CD8-positive, alpha-beta memory T cell (primary cell): ENCODE results near the gene MED22. TPM values are rescaled to one million over a fixed set of nuclear protein-coding genes. Genes with fewer than 3 reads are reported as not detected.
A peak's percentile ranks its signal among the peaks of the same experiment; 100 is the strongest.

Experiments
- CTCF ChIA-PET: fragments of 350-600 bp; sonication (Branson Sonifier 250); formaldehyde crosslinking; loops from one replicate; lab custom pipeline; 2021; ENCODE audit warnings: antibody characterized with exemption; lab: Charles Lee
- POLR2A ChIA-PET: fragments of 350-600 bp; sonication (Branson Sonifier 250); formaldehyde crosslinking; loops from one replicate; lab custom pipeline; 2021; ENCODE audit warnings: antibody characterized with exemption; lab: Charles Lee
- DNase-seq, 5 donors: peaks; one replicate each; pipeline versions ENCODE4 v3.0.0 to v3.0.0-alpha.2; 2020 to 2022; ENCODE audit warnings: mixed read lengths in 1 of 5
- H3K27ac ChIP-seq: one replicate; pipeline ENCODE4 v1.7.0; 2013; ENCODE audit warnings: low read depth, mild to moderate bottlenecking, low read length, moderate library complexity
- H3K27me3 ChIP-seq: 2 replicates; pipeline ENCODE4 v1.7.0; 2013; ENCODE audit warnings: low read length, mild to moderate bottlenecking; ENCODE audit not compliant: insufficient read depth, poor library complexity, severe bottlenecking
- H3K36me3 ChIP-seq: 2 replicates; pipeline ENCODE4 v1.7.0; 2013; ENCODE audit warnings: mild to moderate bottlenecking, low read length, moderate library complexity; ENCODE audit not compliant: insufficient read depth
- H3K4me1 ChIP-seq: 2 replicates; pipeline ENCODE4 v1.7.0; 2013; ENCODE audit warnings: mild to moderate bottlenecking, low read length, moderate library complexity; ENCODE audit not compliant: insufficient read depth
- H3K4me3 ChIP-seq: 2 replicates; pipeline ENCODE4 v1.7.0; 2013; ENCODE audit warnings: mild to moderate bottlenecking, low read length
- H3K9me3 ChIP-seq: 2 replicates; pipeline ENCODE4 v1.7.0; 2013; ENCODE audit warnings: mild to moderate bottlenecking, low read length
- H3K27ac Mint-ChIP-seq, 8 donors: one replicate each; pipeline ENCODE4 v1.8.0; 2020 to 2021; ENCODE audit warnings: mixed read lengths in 8 of 8, mild to moderate bottlenecking in 6 of 8, inconsistent platforms in 3 of 8, moderate library complexity in 3 of 8
- H3K27me3 Mint-ChIP-seq, 2 donors: one replicate each; pipeline ENCODE4 v1.8.0; 2020 to 2021; ENCODE audit warnings: mixed read lengths in 2 of 2, mild to moderate bottlenecking in 1 of 2, moderate library complexity in 1 of 2
- H3K36me3 Mint-ChIP-seq, 3 donors: one replicate each; pipeline ENCODE4 v1.8.0; 2020 to 2021; ENCODE audit warnings: mixed read lengths in 3 of 3, inconsistent platforms in 1 of 3, mild to moderate bottlenecking in 1 of 3
- H3K4me1 Mint-ChIP-seq, 3 donors: one replicate each; pipeline ENCODE4 v1.8.0; 2020 to 2021; ENCODE audit warnings: mixed read lengths in 3 of 3, inconsistent platforms in 1 of 3, mild to moderate bottlenecking in 1 of 3
- H3K4me3 Mint-ChIP-seq, 7 donors: one replicate each; pipeline ENCODE4 v1.8.0; 2020 to 2021; ENCODE audit warnings: mixed read lengths in 7 of 7, mild to moderate bottlenecking in 6 of 7, moderate library complexity in 4 of 7, inconsistent platforms in 2 of 7
- H3K9me3 Mint-ChIP-seq, 5 donors: one replicate each; pipeline ENCODE4 v1.8.0; 2020 to 2022; ENCODE audit warnings: mixed read lengths in 5 of 5, mild to moderate bottlenecking in 3 of 5, moderate library complexity in 2 of 5, inconsistent platforms in 1 of 5
- polyA plus RNA-seq: library from polyadenylated mRNA; unstranded; fragments of 300-500 nt; fragmentation: Illumina TruSeq; gene quantifications from one replicate; pipeline ENCODE4 v1.2.3, GENCODE V29; 2021
- total RNA-seq, 2 experiments: library from RNA; stranded (reverse); gene quantifications; one replicate each; pipeline ENCODE4 v1.2.3, GENCODE V29; 2021

The MED22 gene
- total and polyA plus RNA-seq, 3 experiments from 2014 or later: 19.0 to 46.3 (median 43.3) TPM

GRCh38 chr9:133375116-133375723, 27.3 kb upstream of the MED22 start:
- no peaks in the 10 kb centered on the region for H3K27me3 ChIP-seq
- ChIA-PET CTCF (interaction anchor here (1.3 to 6.5 kb wide), 6 partner anchors 11 to 111 kb away, joined by 3 to 84 read pairs (median 8); partner anchors contain the start of genes MED22, RPL7A, SURF1 and SURF2), POLR2A (interaction anchor here (1.7 to 2.5 kb wide), 3 partner anchors 12 to 27 kb away, joined by 4 to 25 read pairs (median 16); partner anchors contain the start of genes MED22, RPL7A, SURF1 and SURF2)
- H3K27ac ChIP-seq: peak overlapping the region; percentile 87
- peak overlapping the region; percentile 84 for H3K4me3 ChIP-seq
- Mint-ChIP-seq H3K4me1 (peaks cover 45 to 50% (median 49%) of the 10 kb centered on the region in 3 donors), H3K27ac (peak overlapping the region; percentile 94 to 99 (median 98)), H3K9me3 (no peaks in the 10 kb centered on the region), H3K36me3 (peaks cover 0 to 32% (median 2%) of the 10 kb centered on the region in 3 donors), H3K27me3 (no peaks in the 10 kb centered on the region), H3K4me3 (peak overlapping the region; percentile 91 to 98 (median 95))
- DNase-seq: no peak
- no peaks in the 10 kb centered on the region for H3K9me3 ChIP-seq
- peaks cover 44% of the 10 kb centered on the region for H3K4me1 ChIP-seq
- H3K36me3 ChIP-seq: no peaks in the 10 kb centered on the region

DNA sequence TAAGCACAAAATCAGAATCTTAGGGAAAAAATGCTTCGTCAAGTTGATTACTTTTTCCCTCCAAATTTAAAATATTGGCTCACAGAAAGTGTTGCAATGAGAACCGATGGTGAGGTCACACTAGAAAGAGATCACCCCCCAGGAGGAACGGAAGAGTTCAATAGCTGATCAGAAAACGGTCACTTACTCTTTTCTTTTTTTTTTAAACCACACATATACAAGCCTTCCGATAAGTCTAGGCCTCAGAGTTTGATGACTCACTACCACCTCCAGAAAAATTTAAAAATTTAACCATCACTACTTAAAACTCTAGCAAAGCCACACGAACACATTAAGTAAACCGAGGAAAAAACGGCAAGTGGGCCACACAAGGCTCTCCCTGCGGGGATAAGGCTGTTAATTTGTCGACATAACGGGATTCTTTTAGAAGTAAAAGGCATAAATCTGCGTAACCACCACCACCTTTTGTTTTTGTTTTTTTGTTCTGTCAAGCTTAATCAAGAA, 26.7 kb upstream of the MED22 start:
- CTCF ChIA-PET: interaction anchor here (1.3 to 6.5 kb wide), 6 partner anchors 11 to 112 kb away, joined by 3 to 84 read pairs (median 8); partner anchors contain the start of genes MED22, RPL7A, SURF1 and SURF2
- peak overlapping the region; percentile 87 for H3K27ac ChIP-seq
- Mint-ChIP-seq H3K4me3 (peak overlapping the region; percentile 91 to 98 (median 95)), H3K9me3 (no peaks in the 10 kb centered on the region), H3K27me3 (no peaks in the 10 kb centered on the region), H3K27ac (peak overlapping the region; percentile 94 to 99 (median 98)), H3K4me1 (peaks cover 50 to 55% (median 55%) of the 10 kb centered on the region in 3 donors), H3K36me3 (peaks cover 0 to 37% (median 2%) of the 10 kb centered on the region in 3 donors)
- H3K27me3 ChIP-seq: no peaks in the 10 kb centered on the region
- H3K36me3 ChIP-seq: no peaks in the 10 kb centered on the region
- POLR2A ChIA-PET: interaction anchor here (1.0 to 2.5 kb wide), 4 partner anchors 12 to 39 kb away, joined by 4 to 25 read pairs (median 12); partner anchors contain the start of genes MED22, RPL7A, SURF1 and SURF2
- H3K4me1 ChIP-seq: peaks cover 50% of the 10 kb centered on the region
- H3K9me3 ChIP-seq: no peaks in the 10 kb centered on the region
- H3K4me3 ChIP-seq: peak overlapping the region; percentile 84
- peak in 1 of 5 donors; percentile 51 for DNase-seq

GRCh38 chr9:133372144-133372543, 24.2 kb upstream of the MED22 start:
- Histone ChIP-seq H3K4me3 (peak overlapping the region; percentile 53), H3K36me3 (peaks cover 2% of the 10 kb centered on the region), H3K4me1 (peaks cover 75% of the 10 kb centered on the region), H3K9me3 (no peaks in the 10 kb centered on the region), H3K27me3 (no peaks in the 10 kb centered on the region), H3K27ac (peak overlapping the region; percentile 86)
- Mint-ChIP-seq H3K36me3 (peaks cover 0 to 56% (median 7%) of the 10 kb centered on the region in 3 donors), H3K27ac (peak overlapping the region; percentile 95 to 99 (median 98)), H3K27me3 (no peaks in the 10 kb centered on the region), H3K9me3 (no peaks in the 10 kb centered on the region), H3K4me3 (peak overlapping the region; percentile 75 to 89 (median 80)), H3K4me1 (peaks cover 71 to 79% (median 71%) of the 10 kb centered on the region in 3 donors)
- no peak for DNase-seq
- ChIA-PET CTCF (interaction anchor here (1.1 to 6.5 kb wide), 10 partner anchors 8 to 350 kb away, joined by 3 to 84 read pairs (median 7); partner anchors contain the start of genes MED22, RPL7A, SURF1 and SURF2), POLR2A (interaction anchor here (1.5 to 4.0 kb wide), 4 partner anchors 15 to 88 kb away, joined by 4 to 58 read pairs (median 16); partner anchors contain the start of genes CACFD1, MED22, REXO4 and RPL7A)

DNA sequence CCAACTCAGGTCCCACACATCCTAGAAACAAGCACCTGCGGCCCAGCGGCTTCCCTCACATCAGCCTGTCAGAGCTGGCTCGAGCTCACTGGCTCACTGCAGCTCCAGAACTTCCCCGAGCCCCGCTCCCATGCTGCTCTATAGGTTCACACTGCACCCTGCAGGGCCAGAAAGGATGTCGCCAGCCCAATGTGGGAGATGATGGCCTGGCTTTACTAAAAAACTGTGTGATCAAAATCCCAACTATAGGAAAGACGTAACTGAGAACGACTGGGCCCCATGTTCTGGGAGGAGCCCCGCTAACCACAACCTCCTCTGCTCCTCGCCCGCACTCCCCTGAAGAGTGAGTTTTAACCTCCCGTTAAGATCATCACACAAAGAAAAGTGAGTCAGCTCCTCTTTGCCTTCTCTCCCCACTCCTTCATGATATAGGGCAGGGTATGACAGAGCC, 23.4 kb upstream of the MED22 start:
- ChIA-PET CTCF (interaction anchor here (0.7 to 6.5 kb wide), 13 partner anchors 9 to 349 kb away, joined by 3 to 84 read pairs (median 6); partner anchors contain the start of genes MED22, RPL7A, SURF1 and SURF2), POLR2A (interaction anchor here (0.6 to 4.0 kb wide), 9 partner anchors 14 to 222 kb away, joined by 3 to 58 read pairs (median 8); partner anchors contain the start of genes CACFD1, MED22, REXO4 and RPL7A)
- no peaks in the 10 kb centered on the region for H3K9me3 Mint-ChIP-seq
- H3K27ac Mint-ChIP-seq: peak overlapping the region; percentile 95 to 99 (median 98)
- Histone ChIP-seq H3K9me3 (no peaks in the 10 kb centered on the region), H3K4me1 (peaks cover 80% of the 10 kb centered on the region), H3K27ac (peak overlapping the region; percentile 86), H3K4me3 (peak overlapping the region; percentile 53), H3K36me3 (peaks cover 11% of the 10 kb centered on the region), H3K27me3 (no peaks in the 10 kb centered on the region)
- peak; percentile 56 to 81 (median 69) for DNase-seq
- H3K4me1 Mint-ChIP-seq: peaks cover 73 to 85% (median 73%) of the 10 kb centered on the region in 3 donors
- H3K36me3 Mint-ChIP-seq: peaks cover 0 to 64% (median 7%) of the 10 kb centered on the region in 3 donors
- no peaks in the 10 kb centered on the region for H3K27me3 Mint-ChIP-seq
- H3K4me3 Mint-ChIP-seq: peak overlapping the region; percentile 70 to 89 (median 80)

GRCh38 chr9:133370685-133371084, 22.8 kb upstream of the MED22 start:
- H3K9me3 Mint-ChIP-seq: no peaks in the 10 kb centered on the region

GRCh38 chr9:133369933-133370332, 22.0 kb upstream of the MED22 start:
- Mint-ChIP-seq H3K27ac (peak overlapping the region; percentile 95 to 99 (median 98)), H3K4me3 (peak overlapping the region; percentile 70 to 89 (median 80)), H3K36me3 (peaks cover 0 to 75% (median 10%) of the 10 kb centered on the region in 3 donors), H3K27me3 (no peaks in the 10 kb centered on the region), H3K4me1 (peaks cover 75 to 96% (median 82%) of the 10 kb centered on the region in 3 donors), H3K9me3 (no peaks in the 10 kb centered on the region)
- H3K27ac ChIP-seq: peak overlapping the region; percentile 86
- ChIA-PET CTCF (interaction anchor here (1.5 to 6.5 kb wide), 3 partner anchors 13 to 226 kb away, joined by 6 to 84 read pairs (median 47); partner anchors contain the start of genes MED22, RPL7A, SURF1 and SURF2), POLR2A (interaction anchor here (1.3 to 4.0 kb wide), 3 partner anchors 14 to 35 kb away, joined by 3 to 25 read pairs (median 14); partner anchors contain the start of genes MED22, RPL7A, SURF1 and SURF6)
- no peaks in the 10 kb centered on the region for H3K27me3 ChIP-seq
- peaks cover 24% of the 10 kb centered on the region for H3K36me3 ChIP-seq
- H3K9me3 ChIP-seq: no peaks in the 10 kb centered on the region
- DNase-seq: peak in 2 of 5 donors; percentile 13 to 35
- peaks cover 77% of the 10 kb centered on the region for H3K4me1 ChIP-seq
- peak overlapping the region; percentile 53 for H3K4me3 ChIP-seq

More at GRCh38 chr9:133370685-133371084, 22.8 kb upstream of the MED22 start:
- Histone ChIP-seq H3K9me3 (no peaks in the 10 kb centered on the region), H3K27me3 (no peaks in the 10 kb centered on the region), H3K36me3 (peaks cover 17% of the 10 kb centered on the region), H3K4me1 (peaks cover 80% of the 10 kb centered on the region), H3K27ac (peak overlapping the region; percentile 86), H3K4me3 (peak overlapping the region; percentile 53)
- POLR2A ChIA-PET: interaction anchor here (0.6 to 4.0 kb wide), 8 partner anchors 13 to 221 kb away, joined by 3 to 58 read pairs (median 8); partner anchors contain the start of genes CACFD1, MED22, REXO4 and RPL7A
- DNase-seq: peak; percentile 40 to 85 (median 63)
- peak overlapping the region; percentile 70 to 89 (median 80) for H3K4me3 Mint-ChIP-seq
- peak overlapping the region; percentile 95 to 99 (median 98) for H3K27ac Mint-ChIP-seq
- no peaks in the 10 kb centered on the region for H3K27me3 Mint-ChIP-seq
- CTCF ChIA-PET: interaction anchor here (0.7 to 6.5 kb wide), 11 partner anchors 8 to 349 kb away, joined by 3 to 84 read pairs (median 6); partner anchors contain the start of genes MED22, RPL7A, SURF1 and SURF2
- peaks cover 0 to 70% (median 10%) of the 10 kb centered on the region in 3 donors for H3K36me3 Mint-ChIP-seq
- H3K4me1 Mint-ChIP-seq: peaks cover 77 to 91% (median 79%) of the 10 kb centered on the region in 3 donors

- no peaks in the 10 kb centered on the region for H3K27me3 Mint-ChIP-seq
- H3K4me1 ChIP-seq: peaks cover 73% of the 10 kb centered on the region
- no peaks in the 10 kb centered on the region for H3K27me3 ChIP-seq
- H3K27ac Mint-ChIP-seq: peak overlapping the region; percentile 95 to 99 (median 98)
- H3K4me3 Mint-ChIP-seq: peak overlapping the region; percentile 70 to 89 (median 80)
- H3K9me3 ChIP-seq: no peaks in the 10 kb centered on the region
- H3K4me3 ChIP-seq: no peak overlapping the region
- ChIA-PET CTCF (interaction anchor here (6.2 to 6.5 kb wide), 2 partner anchors 13 to 21 kb away, joined by 47 to 84 read pairs; partner anchors contain the start of genes MED22, RPL7A, SURF1 and SURF2), POLR2A (interaction anchor here (1.3 to 4.0 kb wide), 2 partner anchors 14 to 21 kb away, joined by 3 to 25 read pairs; partner anchors contain the start of genes MED22, RPL7A and SURF1)
- peak overlapping the region; percentile 86 for H3K27ac ChIP-seq
- H3K36me3 Mint-ChIP-seq: peaks cover 0 to 76% (median 8%) of the 10 kb centered on the region in 3 donors
- peaks cover 71 to 94% (median 77%) of the 10 kb centered on the region in 3 donors for H3K4me1 Mint-ChIP-seq
- H3K9me3 Mint-ChIP-seq: no peaks in the 10 kb centered on the region
- DNase-seq: no peak
- peaks cover 28% of the 10 kb centered on the region for H3K36me3 ChIP-seq
Observed at GRCh38 chr9:133369422-133369821, 21.5 kb upstream of the MED22 start.
